Activated CD8-positive, alpha-beta memory T cell treated with anti-CD3 and anti-CD28 coated beads, Interleukin-2, amount 50 U/mL, for 4 hours (primary cell): Measurements from ENCODE around the gene SLC25A3.
A peak's percentile ranks its signal among the peaks of the same experiment; 100 is the strongest.
"Not testable (repeated sequence)": the region's sequence is repeated elsewhere in the genome, so short reads cannot be mapped to it uniquely, and the experiment has no call there.

Source experiments
- DNase-seq: peaks from one replicate; pipeline ENCODE4 v3.0.0-alpha.2; 2020

The SLC25A3 gene

DNA sequence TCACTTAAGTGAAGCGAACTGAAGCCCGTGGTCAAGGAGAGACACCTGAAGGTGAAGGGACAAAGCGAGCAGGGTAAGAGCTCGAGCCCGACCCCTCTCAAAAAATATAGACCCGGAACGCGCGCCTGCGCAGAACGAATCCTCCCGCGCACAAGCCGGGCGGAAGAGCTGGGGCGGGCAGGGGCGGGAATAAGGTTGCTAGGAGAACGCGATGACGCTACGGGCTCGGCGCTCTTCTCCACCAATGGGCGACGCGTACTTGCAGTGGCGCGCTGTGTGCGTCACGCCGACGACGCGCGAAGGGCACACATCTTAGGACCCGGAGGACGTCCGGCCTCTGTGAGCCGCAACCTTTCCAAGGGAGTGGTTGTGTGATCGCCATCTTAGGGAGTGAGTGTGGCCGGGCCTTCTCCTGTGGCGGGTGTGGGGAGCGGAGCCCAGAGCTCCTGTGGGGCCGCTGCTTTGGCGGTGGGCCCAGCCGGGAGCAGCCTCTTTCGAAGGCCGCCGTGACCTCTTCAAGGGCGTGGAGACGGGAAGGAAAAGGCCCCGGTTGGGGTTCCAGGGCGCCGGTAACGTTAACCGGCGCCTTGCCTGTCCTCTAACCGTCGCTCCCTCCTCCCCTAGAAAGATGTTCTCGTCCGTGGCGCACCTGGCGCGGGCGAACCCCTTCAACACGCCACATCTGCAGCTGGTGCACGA lies at the start of gene SLC25A3:
SLC25A3 (plus strand) TSS at position 336 of the 699 bp plus-strand sequence; CDS start at position 629, 293 bp downstream.
- DNase-seq, result peak; percentile 96

DNA sequence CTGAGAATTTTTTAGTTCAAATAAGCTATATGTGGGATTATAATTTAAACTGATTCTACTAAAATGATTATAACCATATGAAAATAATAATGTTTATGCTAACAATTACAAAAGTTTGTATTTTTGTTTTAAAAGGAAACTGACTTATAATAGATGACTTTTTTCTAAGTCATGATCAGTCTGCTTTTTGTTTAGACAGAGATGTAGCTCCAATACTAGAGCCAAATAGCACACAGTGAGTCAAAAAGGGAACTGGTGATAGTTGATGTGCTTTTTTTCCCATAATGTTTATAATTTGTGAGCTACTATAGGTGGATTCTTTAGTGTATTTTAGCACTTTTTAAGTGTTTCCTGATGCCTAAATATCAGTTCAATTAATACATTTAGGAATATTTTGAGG lies 49.8 kb upstream of the SLC25A3 start:
- DNase-seq, result no peak

DNA sequence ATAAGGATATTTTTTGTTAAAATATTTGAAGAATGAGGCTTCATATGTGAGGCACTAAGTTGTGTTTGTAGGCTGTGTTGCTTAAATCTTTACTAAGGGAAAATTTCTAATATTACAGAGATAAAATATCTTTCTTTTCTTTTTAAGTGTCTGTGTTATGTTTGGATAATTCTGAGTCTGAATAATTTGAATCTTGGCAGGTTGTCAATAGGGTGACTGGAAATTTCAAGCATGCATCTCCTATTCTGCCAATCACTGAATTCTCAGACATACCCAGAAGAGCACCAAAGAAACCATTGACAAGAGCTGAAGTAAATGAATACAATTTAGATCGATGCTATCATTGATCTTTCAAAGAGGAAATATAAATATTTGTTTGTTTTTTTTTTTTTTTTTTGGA lies 48.7 kb upstream of the SLC25A3 start:
- DNase-seq, result no peak

DNA sequence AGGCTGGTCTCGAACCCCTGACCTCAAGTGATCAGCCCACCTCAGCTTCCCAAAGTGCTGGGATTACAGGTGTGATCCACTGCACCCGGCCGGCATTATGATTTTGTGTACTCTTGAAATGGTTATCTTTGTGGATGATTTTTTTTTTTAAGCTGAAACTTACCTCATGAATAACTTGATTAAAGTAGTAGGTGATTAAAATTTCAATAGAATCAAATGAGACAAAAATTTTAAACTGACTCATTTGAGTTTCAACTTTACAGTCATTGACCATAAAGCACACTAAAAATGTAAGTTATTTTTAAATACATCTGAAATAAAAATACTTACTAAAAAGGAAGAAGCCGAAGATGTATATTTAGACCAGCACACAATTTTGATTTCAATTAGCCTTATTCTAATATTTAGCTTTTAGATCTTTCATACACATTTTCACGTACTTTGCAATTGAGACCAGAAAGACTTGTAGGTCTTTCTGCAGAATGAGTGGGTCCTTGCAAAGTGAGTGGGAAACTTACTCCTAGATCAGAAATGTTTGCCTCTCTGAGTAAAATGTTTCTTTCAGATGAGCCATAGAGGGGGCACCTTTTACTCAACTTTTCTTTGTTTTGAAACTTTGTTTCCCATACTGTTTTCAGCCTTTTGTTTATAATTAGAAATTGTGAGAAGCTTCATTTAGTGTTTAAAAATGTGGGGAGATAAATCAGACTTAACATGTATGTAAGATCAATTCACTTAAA lies 43.9 kb upstream of the SLC25A3 start:
- DNase-seq, result no peak

DNA sequence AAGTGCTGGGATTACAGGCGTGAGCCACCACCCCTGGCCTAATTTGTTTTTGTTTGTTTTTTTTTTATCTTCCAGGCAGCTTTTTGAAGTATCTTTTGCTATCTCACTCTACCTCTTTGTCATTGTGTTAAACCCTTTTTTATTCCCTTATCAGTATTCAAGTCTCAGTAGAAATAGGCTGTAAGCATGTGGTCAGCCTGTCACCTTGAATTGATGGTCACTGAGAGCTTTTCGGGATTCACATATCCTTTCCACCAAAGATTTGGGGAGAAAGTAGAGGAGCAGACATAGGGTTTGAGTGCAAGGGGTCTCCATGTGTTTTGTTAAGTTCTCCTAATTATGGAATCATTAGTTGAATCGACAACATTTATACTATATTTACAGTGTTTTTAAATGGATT lies 41.7 kb upstream of the SLC25A3 start:
- no peak for DNase-seq

DNA sequence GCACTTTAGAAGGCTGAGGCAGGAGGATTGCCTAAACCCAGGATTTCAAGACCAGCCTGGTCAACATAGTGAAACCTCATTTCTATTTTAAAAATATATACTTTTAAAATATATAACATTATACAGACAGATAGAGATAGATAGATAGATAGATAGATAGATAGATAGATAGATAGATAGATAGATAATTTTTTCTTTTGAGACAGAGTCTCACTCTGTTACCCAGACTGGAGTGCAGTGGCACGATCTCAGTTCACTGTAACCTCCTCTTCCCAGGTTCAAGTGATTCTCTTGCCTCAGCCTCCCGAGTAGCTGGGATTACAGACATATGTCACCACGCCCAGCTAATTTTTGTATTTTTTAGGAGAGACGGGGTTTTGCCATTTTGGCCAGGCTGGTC lies 35.4 kb upstream of the SLC25A3 start:
- not testable (repeated sequence) for DNase-seq

DNA sequence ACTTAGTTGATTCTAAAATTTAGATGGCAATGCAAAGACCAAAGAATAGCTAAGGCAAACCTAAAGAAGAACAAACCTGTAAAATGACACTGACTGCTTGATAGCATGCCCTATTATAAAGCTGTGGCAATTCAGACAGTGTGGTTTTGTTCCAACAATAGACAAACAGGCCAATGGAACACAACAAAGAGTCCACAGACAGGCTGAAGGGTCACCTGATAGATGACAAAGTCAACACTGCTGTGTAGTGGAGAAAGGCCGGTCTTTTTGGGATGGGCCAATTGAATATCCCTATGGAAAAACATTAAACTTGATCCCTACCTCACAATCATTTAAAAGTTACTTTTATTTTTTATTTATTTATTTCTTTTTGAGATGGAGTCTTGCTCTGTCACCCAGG lies 33.8 kb upstream of the SLC25A3 start:
- DNase-seq, result no peak

DNA sequence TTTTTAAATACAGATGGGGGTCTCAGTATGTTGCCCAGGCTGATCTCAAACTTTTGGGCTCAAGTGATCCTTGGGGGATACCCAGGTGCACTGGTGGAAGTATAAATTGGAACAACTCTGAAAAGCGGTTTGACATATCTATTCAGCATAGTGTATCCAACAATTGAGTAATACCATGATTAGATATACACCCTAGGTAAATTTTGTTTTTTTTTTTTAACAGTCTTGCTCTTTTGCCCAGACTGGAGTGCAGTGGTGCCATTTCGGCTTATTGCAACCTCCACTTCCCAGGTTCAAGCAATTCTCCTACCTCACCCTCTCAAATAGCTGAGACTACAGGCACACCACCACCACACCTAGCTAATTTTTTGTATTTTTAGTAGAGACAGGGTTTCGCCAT lies 31.6 kb upstream of the SLC25A3 start:
- no peak for DNase-seq

DNA sequence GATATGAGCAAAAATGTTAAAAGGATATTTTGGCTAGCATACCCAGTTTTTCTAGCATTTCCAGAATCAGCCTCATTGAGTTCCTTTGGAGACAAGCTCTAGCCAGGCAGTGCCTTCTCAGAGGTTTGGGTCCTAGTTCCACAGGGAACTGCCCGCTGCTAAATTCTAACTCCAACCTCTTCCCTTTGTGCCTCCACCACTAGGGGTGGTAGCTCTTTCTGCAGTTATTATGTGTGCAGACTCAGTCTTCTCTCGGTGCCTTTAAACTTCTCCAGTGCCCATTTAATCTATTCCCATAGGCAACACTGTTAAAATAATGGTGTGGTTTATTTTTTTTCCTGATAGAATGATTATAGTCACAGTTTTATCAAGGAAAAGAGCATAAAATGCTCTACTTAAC lies 21.5 kb upstream of the SLC25A3 start:
- no peak for DNase-seq

DNA sequence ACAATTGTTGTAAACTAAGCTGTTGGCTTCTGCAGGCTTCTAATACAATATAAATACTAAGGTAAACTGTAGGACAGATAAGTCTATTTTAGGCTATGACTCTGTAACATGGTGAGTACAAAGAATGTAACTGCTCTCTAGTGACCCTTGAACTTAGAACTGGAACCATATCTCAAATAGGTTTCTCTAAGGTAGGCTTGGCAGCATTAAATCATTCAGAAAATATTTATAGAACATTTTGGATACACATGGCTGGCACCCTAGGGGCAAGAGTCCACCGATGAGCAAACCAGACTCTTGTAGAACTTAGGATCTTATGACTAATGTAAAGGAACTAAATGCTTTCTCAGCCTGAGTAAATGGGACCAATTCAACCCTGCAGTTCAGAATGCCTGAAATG lies 19.4 kb upstream of the SLC25A3 start:
- DNase-seq, result no peak

DNA sequence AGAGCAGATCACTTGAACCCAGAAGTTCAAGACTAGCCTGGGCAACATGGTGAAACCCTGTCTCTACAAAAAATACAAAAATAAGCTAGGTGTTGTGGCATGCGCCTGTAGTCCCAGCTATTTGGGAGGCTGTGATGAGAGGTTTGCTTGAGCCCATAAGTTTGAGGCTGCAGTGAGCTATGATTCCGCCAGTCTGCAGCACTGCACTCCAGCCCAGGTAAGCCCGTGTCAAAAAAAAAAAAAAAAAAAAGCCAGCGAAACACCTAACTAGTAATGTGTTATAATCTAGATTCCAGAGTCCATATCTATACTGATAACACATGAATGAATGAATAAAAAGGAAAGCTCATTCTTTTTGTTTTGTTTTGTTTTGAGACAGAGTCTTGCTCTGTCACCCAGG lies 18.5 kb upstream of the SLC25A3 start:
- no peak for DNase-seq

DNA sequence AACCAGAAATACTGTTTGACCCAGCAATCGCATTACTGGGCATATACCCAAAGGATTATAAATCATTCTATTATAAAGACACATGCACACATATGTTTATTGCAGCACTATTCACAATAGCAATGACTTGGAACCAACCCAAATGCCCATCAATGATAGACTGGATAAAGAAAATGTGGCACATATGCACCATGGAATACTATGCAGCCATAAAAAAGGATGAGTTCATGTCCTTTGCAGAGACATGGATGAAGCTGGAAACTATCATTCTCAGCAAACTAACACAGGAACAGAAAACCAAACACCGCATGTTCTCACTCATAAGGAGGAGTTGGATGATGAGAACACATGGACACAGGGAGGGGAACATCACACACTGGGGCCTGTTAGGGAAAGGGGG lies 16.7 kb upstream of the SLC25A3 start:
- DNase-seq, result not testable (repeated sequence)

DNA sequence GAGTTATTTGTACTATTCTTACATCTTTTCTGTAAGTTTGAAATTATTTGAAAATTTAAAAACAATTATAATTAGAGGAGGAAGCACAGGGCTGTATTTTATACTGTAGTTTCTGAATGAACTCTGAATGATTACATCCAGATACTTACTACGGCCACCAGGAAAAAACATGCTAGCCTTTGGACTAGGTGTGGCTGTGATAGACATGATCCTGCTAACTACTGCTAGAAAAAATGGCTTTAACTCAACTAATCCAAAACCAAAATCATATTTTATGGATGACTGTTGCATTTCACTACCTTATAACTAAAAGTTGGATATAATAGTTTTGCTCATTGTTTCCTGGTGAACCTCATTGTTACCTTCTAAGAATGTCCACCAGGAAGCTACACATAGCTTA lies 15.1 kb upstream of the SLC25A3 start:
- no peak for DNase-seq

DNA sequence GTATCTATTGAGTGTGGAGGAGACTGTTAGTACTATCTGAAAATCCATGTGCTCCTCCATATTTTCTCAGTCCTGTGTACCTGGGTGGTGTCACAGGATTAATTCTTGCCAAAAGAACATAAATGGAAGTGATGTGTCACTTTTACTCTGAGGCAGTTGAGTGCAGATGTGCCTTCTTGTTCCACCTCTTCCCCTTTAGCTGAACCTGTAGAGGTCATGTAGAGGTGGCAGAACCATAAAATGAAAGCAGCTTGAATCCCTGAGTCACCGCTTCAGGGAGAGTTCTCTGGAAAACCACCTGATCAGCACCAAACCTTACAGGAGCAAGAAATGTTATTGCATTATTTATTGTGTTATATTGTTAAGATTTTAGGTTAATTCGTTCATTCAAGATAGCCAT lies 14.7 kb upstream of the SLC25A3 start:
- DNase-seq, result no peak

DNA sequence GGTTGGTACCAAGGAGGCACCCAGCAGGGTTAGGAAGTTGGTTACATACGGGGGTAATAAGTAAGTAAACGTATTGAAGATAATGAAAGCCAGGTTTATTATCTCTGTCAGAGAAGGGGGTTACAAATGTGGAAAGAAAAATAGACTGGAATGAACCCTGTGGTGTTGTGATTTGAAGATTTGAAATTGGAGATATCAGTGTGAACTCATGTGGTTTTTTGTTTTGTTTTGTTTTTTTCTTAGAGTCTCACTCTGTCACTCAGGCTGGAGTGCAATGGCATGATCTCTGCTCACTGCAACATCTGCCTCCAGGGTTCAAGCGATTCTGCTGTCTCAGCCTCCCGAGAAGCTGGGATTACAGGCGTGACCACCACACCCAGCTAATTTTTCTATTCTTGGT lies 14.1 kb upstream of the SLC25A3 start:
- no peak for DNase-seq

DNA sequence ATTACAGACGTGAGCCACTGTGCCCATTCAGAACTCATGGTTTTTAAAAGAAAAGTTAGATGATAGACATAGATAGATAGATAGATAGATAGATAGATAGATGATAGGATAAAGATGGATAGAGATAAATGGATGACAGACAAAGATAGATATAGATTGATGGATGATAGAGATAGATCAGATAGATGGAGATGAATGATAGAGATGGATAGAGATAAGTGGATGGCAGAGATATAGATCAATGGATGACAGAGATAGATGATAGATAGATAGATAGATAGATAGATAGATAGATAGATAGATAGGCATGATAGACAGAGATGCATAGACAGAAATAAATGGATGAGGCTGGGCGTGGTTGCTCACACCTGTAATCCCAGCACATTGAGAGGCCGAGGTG lies 13.7 kb upstream of the SLC25A3 start:
- DNase-seq, result no peak

DNA sequence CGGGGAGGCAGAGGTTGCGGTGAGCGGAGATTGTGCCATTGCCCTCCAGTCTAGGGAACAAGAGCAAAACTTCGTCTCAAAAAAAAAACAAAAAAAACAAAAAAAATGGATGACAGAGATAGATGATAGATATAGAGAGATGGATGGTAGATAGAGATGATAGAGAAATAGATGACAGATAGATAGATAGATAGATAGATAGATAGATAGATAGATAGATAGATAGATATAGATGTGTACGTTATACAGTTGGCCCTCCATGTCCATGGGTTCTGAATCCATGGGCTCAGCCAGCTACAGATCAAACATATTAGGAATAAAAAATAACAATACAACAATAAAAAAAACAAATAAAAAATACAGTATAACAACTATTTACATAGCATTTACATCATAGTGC lies 12.8 kb upstream of the SLC25A3 start:
- DNase-seq, result no peak

DNA sequence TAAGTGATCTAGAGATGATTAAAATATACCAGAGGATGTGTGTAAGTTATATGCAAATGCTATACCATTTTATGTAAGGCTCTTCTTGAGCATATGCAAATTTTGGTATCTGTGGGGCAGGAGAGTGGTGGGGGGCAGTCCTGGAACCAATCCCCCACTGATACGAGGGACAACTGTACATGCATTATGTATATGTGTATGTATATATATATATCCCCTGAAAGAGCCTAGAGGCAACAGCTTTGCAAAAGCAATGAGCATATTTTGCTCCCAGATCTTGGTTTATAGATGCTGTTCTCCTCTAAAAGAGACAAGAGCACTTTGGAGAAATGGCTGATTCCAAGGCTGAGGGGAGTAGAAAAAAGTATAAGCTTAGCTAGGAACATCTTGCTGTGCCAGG lies 12.4 kb upstream of the SLC25A3 start:
- no peak for DNase-seq

DNA sequence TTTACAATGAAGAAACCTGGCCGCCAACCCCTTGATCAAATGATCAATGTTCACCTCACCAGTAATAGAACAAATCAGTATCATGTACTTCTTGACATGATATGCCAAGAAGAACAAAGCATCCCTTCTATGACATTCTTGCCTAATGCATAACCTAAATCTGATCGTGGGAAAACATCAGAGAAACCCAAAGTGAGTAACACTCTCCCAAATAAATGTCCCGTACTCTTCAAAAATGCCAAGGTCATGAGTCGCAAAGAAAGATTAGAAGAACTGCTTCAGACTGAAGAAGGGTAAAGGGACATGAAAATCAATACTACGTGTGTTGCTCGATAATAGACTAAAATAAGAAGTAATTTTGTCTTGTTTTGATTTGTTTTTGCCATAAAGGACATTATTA lies 11.4 kb upstream of the SLC25A3 start:
- no peak for DNase-seq

DNA sequence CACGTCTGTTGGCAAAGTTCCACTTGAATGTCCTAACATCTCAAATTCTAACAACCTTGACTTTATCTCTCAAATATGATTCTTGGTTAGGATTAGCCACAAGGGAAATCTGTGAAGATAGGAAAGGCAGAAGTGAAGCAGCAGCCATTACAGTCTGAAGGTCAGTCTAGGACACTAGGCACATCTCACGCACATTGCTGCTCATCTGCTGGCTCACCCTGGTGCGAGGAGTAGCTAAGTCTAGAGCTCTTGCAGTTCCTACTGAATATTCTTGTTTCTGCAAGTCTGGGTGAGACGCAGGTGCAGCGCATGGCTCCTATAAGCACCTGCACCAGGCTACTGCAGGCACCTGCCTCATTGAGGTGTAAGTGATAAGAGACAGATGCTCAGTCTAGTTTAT lies 6.4 kb upstream of the SLC25A3 start:
- DNase-seq, result no peak

DNA sequence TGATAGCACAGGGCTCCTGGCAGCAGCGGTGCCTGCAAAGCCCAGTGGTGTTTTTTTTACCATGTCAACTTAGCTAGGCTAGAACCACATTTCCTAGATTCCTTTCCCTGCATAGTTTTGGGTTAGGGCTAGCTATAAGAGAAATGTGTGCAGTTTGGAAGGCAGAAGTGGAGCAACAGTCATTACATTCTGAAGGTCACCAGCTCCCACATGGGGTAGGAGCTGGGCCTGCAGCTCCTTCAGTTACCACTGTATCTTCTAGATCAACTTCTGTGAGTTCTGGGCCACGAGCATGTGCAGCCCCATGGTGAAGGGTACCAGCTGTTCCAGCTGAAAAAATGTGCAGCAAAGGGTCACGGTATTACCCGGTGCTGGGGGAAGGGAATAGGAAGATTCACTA lies 2.3 kb upstream of the SLC25A3 start:
- DNase-seq, result no peak

DNA sequence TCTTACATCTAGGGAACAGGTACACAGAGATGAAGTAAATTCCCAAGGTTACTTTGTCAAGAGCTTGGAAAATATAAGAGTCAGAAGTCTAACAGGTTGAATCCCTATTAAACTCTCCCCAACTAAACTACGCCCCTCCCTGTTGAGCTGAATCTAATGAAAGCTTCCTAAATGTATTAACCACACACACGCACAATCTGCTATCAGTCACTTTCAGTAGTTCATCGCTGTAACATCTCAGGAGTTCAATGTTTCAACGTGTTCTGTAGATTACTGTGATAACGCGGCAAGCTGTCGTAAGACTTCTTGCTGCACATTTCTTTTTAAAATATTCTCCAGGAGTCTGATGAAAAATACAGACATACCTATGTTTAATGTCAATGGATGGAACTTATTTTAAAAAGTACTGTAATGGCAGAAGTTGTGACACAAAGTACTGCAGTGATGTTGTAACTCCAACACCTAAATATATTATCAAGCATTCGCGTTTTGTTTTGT lies 612 bp upstream of the SLC25A3 start:
- no peak for DNase-seq

DNA sequence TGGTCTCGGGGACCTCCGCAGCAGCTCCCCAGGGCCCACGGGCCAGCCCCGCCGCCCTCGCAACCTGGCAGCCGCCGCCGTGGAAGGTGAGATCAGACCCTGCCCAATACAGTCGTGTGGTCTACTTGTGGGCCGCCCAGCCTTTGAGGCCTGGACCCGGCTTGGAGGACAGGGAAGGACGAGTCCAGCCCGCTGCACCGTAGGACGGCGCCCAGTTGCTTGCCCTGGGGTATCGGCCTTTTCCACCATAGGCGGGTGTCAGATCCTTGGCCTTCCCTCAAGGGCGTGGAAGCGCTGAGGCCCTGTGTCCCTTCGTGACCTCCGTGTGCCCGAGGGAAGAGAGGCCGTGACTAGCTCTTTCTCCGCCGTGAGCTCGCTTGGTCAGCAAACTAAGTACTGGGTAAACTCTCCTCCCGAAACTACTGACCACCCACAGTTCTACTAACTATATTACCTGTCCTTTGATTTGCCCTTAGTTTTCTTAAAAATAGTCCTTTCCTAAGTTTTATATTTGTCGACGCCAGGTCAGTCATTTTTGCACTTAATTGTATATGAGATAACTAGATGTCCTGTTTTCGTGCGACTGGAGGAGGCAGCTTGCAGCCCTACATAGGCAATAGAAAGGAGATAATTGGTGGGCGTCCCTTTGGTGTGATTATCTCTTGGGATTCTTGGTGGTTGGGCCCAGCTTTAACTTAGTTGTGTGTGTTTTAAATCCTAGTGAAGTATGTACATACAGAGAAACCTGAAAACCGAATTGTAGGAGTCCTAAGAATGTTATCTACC lies 757 bp downstream of the SLC25A3 start:
- DNase-seq, result peak; percentile 41
